GM12891 (cell line): Measurements from ENCODE around the gene MIER2.

ENCODE experiments used
- POLR2A ChIP-seq: IDR thresholded peaks from 2 replicates; pipeline ENCODE4 v1.6.1; 2011; ENCODE audit warnings: low read depth, low read length, control low read depth
- POLR2AphosphoS5 ChIP-seq: IDR thresholded peaks from 2 replicates; pipeline ENCODE4 v1.6.1; 2011; ENCODE audit warnings: low read depth, low read length, control low read depth
- TAF1 ChIP-seq: IDR thresholded peaks from 2 replicates; pipeline ENCODE4 v1.6.1; 2011; ENCODE audit warnings: low read depth, low read length, control low read depth

DNA sequence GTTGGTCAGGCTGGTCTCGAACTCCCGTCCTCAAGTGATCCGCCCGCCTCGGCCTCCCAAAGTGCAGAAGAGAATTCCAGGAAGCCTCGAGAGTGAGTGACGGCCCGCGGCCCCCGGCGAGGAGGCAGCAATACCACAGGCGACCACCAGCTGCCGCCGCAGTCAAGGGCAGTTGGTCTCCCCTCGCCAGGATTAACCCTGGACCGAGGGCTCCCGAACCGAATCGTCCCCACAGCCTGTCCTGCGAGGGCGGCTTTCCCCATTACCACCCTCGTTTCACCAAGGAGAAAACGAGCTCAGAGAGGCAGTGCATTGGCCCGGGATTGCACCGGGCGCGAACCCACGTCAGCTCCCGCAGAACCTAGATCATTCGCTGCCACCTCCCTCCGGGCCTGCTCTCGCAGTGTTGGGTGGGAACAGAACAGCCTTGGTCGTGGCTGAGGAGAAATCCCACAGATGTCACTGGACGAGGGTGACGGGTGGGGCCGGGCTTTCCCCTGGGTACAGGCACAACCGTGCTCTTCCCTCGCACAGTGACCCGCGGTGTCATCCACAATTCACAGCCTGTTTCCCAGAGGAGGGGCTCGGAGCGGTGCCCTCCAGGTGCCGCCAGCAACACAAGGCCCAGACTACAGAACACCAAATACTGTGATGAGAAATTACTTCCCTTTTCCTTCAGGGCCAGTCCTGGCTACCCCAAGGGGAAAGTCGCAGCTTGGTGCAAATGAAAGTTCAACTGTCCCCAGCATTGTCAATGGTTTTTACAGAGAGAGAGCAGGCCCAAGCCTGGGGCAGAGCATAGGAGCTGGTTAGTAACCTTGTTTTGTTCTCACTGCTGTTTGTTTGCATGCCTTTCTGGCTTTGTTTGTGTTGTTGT, 39.6 kb upstream of the MIER2 start:
- no peak for TF ChIP-seq TAF1
- TF ChIP-seq POLR2A, result no peak
- no peak for TF ChIP-seq POLR2AphosphoS5
